PFSK-1 (cell line): ENCODE results near the gene JAK2.

Experiments used
- POLR2AphosphoS5 ChIP-seq: IDR thresholded peaks from 2 replicates; pipeline ENCODE4 v1.6.1; 2012; ENCODE audit warnings: low read depth, mild to moderate bottlenecking, control low read depth, low read length, moderate library complexity
- SIN3A ChIP-seq: IDR thresholded peaks from 2 replicates; pipeline ENCODE4 v1.6.1; 2012; ENCODE audit warnings: mild to moderate bottlenecking, low read length, moderate library complexity, borderline replicate concordance; ENCODE audit not compliant: insufficient read depth
- TF ChIP-seq, protein P1 (sequence below), 2 experiments: IDR thresholded peaks; 2 replicates each; pipeline versions ENCODE4 v1.6.1 to v1.8.0; 2011 to 2012; ENCODE audit warnings: low read depth in 2 of 2, low read length in 2 of 2, control low read depth in 1 of 2, inconsistent platforms in 1 of 2, mild to moderate bottlenecking in 1 of 2, moderate library complexity in 1 of 2; ENCODE audit not compliant: insufficient read depth in 1 of 2

DNA sequence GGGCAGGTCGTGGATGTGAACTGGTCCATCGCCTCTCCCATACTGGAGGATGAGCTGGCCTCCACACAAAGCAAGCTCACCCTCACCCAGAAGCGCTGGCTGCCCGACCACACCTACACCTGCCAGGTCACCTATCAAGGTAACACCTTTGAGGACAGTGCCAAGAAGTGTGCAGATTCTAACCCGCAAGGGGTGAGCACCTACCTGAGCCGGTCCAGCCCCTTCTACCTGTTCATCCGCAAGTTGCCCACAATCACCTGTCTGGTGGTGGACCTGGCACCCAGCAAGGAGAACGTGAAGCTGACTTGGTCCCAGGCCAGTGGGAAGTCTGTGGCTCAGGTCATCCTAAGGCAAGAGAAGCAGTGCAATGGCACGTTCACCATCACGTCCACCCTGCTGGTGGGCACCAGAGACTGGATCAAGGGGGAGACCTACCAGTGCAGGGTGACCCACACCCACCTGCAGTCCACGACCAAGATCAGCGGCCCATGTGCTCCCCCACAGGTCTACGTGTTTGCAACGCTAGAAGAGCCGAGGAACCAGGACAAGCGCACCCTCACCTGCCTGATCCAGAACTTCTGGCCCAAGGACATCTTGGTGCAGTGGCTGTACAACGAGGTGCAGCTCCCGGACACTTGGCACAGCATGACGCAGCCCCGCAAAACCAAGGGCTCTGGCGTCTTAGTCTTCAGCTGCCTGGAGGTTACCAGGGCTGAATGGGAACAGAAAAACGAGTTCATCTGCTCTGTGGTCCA lies 129.1 kb downstream of the JAK2 start:
- TF ChIP-seq SIN3A (no peak), POLR2AphosphoS5 (no peak)
- TF ChIP-seq, protein P1, sequence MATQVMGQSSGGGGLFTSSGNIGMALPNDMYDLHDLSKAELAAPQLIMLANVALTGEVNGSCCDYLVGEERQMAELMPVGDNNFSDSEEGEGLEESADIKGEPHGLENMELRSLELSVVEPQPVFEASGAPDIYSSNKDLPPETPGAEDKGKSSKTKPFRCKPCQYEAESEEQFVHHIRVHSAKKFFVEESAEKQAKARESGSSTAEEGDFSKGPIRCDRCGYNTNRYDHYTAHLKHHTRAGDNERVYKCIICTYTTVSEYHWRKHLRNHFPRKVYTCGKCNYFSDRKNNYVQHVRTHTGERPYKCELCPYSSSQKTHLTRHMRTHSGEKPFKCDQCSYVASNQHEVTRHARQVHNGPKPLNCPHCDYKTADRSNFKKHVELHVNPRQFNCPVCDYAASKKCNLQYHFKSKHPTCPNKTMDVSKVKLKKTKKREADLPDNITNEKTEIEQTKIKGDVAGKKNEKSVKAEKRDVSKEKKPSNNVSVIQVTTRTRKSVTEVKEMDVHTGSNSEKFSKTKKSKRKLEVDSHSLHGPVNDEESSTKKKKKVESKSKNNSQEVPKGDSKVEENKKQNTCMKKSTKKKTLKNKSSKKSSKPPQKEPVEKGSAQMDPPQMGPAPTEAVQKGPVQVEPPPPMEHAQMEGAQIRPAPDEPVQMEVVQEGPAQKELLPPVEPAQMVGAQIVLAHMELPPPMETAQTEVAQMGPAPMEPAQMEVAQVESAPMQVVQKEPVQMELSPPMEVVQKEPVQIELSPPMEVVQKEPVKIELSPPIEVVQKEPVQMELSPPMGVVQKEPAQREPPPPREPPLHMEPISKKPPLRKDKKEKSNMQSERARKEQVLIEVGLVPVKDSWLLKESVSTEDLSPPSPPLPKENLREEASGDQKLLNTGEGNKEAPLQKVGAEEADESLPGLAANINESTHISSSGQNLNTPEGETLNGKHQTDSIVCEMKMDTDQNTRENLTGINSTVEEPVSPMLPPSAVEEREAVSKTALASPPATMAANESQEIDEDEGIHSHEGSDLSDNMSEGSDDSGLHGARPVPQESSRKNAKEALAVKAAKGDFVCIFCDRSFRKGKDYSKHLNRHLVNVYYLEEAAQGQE (IDR thresholded peaks at IDR 0.05; ENCODE audit: insufficient read depth in 1 of 2, low read depth in 2 of 2, low read length in 2 of 2) = no peak
